ENCODE measurements around the gene RHEB. TPM values are rescaled to one million over a fixed set of nuclear protein-coding genes. Genes with fewer than 3 reads are reported as not detected.

RHEB gene
- total and polyA plus RNA-seq, 2 of the 13 experiments (the other 11 are each of a cell fraction or from before 2014, with no cell fraction given) = 55.0 to 77.6 TPM

GRCh38 chr7:151503902-151504714 lies 15.6 kb downstream of the RHEB start (continued):
- TF ChIP-seq CEBPG (CRISPR knock-in tag; IDR thresholded peaks at IDR 0.05) (peak; percentile 91), NR2F1 (CRISPR knock-in tag; IDR thresholded peaks at IDR 0.05) (no peak), ZNF772 (CRISPR knock-in tag; IDR thresholded peaks at IDR 0.05) (no peak), MAFF (IDR thresholded peaks at IDR 0.05; ENCODE audit: low read depth, low read length) (peak; percentile 17; the same call in 1 of the 2 replicates), HMGXB3 (CRISPR knock-in tag; IDR thresholded peaks at IDR 0.05; ENCODE audit: borderline replicate concordance) (no peak), SOX5 (CRISPR knock-in tag; IDR thresholded peaks at IDR 0.05; ENCODE audit: borderline replicate concordance) (0 out of 2 replicates have a peak, but pooled peaks have one; percentile 32), ARID3A (IDR thresholded peaks at IDR 0.05; ENCODE audit: low read depth, low read length) (peak; percentile 71), CENPX (CRISPR knock-in tag; IDR thresholded peaks at IDR 0.05) (no peak), PAX8 (CRISPR knock-in tag; IDR thresholded peaks at IDR 0.05; ENCODE audit: borderline replicate concordance) (no peak), ARID2 (CRISPR knock-in tag; IDR thresholded peaks at IDR 0.05; ENCODE audit: borderline replicate concordance) (no peak), MAZ (IDR thresholded peaks at IDR 0.05; ENCODE audit: borderline replicate concordance, low read depth, low read length) (no peak), MAZ (CRISPR knock-in tag; IDR thresholded peaks at IDR 0.05; ENCODE audit: low read depth) (no peak), TMF1 (CRISPR knock-in tag; IDR thresholded peaks at IDR 0.05; ENCODE audit: low read depth) (no peak), SAP130 (CRISPR knock-in tag; IDR thresholded peaks at IDR 0.05; ENCODE audit: low read depth) (peak; percentile 78), RCOR2 (CRISPR knock-in tag; IDR thresholded peaks at IDR 0.05) (peak; percentile 23; the same call in 1 of the 2 replicates), ZNF644 (CRISPR knock-in tag; IDR thresholded peaks at IDR 0.05; ENCODE audit: low read depth) (peak; percentile 71; the same call in 1 of the 2 replicates), PRPF4 (IDR thresholded peaks at IDR 0.05; ENCODE audit: low read depth, low read length, poor library complexity, severe bottlenecking) (no peak), FOXK2 (IDR thresholded peaks at IDR 0.05) (no peak), SMARCE1 (IDR thresholded peaks at IDR 0.05; ENCODE audit: borderline replicate concordance) (no peak), FOSL1 (CRISPR knock-in tag; IDR thresholded peaks at IDR 0.05; ENCODE audit: borderline replicate concordance) (peak; percentile 65; the same call in 1 of the 2 replicates), SCMH1 (CRISPR knock-in tag; IDR thresholded peaks at IDR 0.05; ENCODE audit: borderline replicate concordance) (no peak), RARA (CRISPR knock-in tag; IDR thresholded peaks at IDR 0.05) (peak; percentile 22; the same call in 1 of the 2 replicates), ZNF441 (CRISPR knock-in tag; IDR thresholded peaks at IDR 0.05; ENCODE audit: borderline replicate concordance) (no peak), ZNF3 (CRISPR knock-in tag; IDR thresholded peaks at IDR 0.05) (0 out of 2 replicates have a peak, but pooled peaks have one; percentile 80), ZNF12 (CRISPR knock-in tag; IDR thresholded peaks at IDR 0.05) (peak; percentile 30; the same call in 1 of the 2 replicates), MZF1 (CRISPR knock-in tag; IDR thresholded peaks at IDR 0.05; ENCODE audit: borderline replicate concordance) (no peak)

Data from HepG2 (cell line).